ENCODE results near the gene SPPL2A.

DNA sequence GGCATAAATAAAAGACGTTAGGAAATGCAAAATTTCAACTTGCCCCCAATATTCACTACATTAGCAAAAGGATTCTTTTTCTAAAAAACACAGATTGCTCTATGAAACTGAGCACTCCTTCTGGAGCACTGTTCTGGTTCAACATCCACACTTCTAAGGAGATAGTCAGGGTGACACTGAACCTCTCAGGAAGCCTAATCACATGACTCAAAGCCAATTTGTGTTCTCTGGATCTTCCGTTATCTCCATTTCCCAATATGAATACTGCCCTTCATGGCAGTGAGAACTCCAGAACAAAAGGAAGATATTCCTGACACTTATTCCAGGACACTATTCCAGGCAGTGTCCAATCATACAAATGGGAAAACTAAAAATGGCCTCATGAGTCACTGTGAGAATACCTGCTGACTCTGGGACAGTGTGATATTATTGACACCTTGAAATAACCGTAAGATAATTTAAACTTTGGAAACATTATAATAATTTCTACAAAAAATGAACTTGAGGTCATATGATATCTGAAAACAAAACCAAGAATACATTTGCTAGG lies 57.6 kb downstream of the SPPL2A start:
- TF ChIP-seq, protein P1, sequence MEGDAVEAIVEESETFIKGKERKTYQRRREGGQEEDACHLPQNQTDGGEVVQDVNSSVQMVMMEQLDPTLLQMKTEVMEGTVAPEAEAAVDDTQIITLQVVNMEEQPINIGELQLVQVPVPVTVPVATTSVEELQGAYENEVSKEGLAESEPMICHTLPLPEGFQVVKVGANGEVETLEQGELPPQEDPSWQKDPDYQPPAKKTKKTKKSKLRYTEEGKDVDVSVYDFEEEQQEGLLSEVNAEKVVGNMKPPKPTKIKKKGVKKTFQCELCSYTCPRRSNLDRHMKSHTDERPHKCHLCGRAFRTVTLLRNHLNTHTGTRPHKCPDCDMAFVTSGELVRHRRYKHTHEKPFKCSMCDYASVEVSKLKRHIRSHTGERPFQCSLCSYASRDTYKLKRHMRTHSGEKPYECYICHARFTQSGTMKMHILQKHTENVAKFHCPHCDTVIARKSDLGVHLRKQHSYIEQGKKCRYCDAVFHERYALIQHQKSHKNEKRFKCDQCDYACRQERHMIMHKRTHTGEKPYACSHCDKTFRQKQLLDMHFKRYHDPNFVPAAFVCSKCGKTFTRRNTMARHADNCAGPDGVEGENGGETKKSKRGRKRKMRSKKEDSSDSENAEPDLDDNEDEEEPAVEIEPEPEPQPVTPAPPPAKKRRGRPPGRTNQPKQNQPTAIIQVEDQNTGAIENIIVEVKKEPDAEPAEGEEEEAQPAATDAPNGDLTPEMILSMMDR (IDR thresholded peaks at IDR 0.05): no peak
- no peak for TF ChIP-seq POLR2A (IDR thresholded peaks at IDR 0.05)

Measured in Peyer's patch (tissue), 4 donors.